IPS-NIHi7 (cell line): ENCODE results near the gene ZC3H4.
A peak's percentile ranks its signal among the peaks of the same experiment; 100 is the strongest.

Experiments
- DNase-seq: peaks from one replicate; pipeline ENCODE4 v3.0.0; 2012; ENCODE audit warnings: mixed read lengths; ENCODE audit errors: extremely low spot score

The ZC3H4 gene

DNA sequence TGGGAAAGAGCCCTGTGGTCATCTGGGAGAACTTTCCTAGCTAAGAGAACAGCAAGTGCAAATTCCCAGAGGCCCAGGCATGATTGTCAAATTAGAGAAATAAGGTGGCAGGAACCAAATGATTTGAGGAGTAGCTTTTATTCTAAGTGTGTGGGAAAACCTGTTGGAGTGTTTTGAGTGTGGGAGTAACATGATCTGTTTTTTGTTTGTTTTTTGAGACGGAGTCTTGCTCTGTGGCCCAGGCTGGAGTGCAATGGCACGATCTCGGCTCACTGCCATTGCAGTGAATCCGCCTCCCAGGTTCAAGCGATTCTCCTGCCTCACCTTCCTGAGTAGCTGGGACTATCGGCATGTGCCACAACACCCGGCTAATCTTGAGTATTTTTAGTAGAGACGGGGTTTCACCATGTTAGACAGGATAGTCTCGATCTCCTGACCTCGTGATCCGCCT lies 19.5 kb upstream of the ZC3H4 start:
- DNase-seq = no peak

DNA sequence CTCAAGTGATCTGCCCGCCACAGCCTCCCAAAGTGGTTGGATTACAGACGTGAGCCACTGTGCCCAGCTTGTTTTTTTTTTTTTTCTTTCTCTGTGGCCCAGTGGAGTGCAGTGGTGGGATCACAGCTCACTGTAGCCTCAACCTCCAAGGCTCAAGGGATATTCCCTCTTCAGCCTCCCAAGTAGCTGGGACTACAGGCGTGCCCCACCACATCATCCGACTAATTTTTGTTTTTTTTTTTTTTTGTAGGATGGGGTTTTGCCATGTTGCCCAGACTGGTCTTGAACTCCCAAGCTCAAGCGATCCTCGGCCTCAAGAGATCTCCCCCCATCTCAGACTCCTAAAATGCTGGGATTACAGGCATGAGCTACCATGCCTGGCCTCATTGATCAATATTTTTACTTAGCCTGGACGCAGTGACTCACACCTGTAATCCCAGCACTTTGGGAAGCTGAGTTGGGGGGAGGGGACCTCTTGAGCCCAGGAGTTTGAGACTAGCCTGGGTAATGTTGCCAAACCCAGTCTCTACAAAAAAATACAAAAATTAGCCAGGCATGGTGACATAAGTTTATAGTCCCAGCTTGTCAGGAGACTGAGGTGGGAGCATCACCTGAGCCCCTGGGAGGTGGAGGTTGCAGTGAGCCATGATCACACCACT lies 18.7 kb upstream of the ZC3H4 start:
- DNase-seq = no peak

DNA sequence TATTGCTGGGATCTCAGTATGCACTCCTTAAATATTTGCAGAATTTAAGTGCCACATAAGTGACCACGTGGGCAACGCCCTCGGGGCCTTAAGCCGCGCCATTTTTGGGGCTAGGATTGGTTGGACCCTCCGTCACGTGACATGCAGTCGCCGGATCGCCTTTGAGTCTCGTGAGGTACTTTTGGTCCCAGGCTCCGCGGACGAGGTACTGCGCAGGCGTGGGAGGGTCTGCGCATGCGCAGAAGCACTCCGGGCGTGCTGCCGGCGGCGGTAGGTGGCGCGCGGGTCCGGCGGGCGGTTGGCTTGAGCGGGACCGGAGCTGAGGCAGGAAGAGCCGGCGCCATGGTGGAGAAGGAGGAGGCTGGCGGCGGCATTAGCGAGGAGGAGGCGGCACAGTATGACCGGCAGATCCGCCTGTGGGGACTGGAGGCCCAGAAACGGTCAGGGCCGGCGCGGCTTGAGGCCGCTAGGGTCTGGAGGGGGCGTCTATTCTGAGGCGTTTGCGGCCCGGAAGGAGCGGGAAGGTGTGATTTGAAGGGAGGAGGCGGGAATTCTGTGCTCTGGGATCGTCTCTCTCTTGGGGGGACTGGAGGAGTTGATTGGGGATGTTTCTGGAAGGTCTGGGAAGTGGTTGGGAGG lies 17.1 kb upstream of the ZC3H4 start, which contains the start of gene SAE1:
SAE1 (plus strand) TSS at position 247 of the 639 bp plus-strand sequence; CDS start at position 343, 96 bp downstream.
- DNase-seq = peak; percentile 99

DNA sequence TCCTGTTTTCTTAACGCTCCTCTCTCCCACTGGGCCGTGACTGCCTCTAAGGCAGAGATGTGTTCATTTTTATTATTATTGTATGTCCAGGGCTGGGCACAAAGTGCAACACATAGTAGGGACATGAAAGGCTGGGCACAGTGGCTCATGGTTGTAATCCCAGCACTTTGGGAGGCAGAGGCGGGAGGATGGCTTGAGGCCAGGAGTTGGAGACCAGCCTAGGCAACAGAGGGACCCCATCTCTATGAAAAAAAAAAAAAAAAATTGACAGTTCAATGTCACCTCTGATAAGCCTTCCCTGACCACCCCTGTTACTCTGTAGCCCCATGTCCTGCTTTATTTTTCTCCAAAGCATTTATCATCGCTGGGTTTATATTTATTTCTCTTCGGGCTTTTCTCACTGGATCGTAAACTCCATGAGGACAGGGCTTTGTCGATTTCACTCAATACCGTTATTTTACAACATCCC lies 16.6 kb upstream of the ZC3H4 start:
- DNase-seq = no peak

DNA sequence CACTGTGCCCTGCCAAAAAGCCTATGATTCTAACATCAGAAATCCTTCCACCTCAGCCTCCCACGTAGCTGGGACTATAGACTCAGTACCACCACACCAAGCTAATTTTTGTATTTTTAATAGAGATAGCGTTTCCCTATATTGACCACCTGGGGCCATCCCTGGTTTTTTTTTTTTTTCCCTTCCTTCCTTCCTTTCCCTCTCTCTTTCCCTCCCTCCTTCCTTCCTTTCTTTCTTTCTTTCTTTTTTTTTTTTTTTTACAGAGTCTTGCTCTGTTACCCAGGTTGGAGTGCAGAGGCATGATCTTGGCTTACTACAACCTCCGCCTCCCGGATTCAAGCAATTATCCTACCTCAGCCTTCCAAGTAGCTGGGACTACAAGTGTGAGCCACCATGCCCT lies 16.0 kb upstream of the ZC3H4 start:
- DNase-seq = no peak

DNA sequence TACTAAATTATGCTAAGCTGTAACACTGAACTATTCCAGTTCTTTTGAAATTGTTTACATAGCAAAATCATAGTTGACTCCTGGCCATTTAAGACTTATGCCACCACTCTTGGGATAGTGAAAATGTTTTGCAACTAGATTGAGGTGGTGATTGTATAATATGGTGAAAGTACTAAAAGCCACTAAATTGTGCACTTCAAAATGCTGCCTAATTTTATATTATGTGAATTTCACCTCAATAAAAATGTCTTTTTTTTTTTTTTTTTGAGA lies 12.0 kb upstream of the ZC3H4 start:
- DNase-seq = no peak

DNA sequence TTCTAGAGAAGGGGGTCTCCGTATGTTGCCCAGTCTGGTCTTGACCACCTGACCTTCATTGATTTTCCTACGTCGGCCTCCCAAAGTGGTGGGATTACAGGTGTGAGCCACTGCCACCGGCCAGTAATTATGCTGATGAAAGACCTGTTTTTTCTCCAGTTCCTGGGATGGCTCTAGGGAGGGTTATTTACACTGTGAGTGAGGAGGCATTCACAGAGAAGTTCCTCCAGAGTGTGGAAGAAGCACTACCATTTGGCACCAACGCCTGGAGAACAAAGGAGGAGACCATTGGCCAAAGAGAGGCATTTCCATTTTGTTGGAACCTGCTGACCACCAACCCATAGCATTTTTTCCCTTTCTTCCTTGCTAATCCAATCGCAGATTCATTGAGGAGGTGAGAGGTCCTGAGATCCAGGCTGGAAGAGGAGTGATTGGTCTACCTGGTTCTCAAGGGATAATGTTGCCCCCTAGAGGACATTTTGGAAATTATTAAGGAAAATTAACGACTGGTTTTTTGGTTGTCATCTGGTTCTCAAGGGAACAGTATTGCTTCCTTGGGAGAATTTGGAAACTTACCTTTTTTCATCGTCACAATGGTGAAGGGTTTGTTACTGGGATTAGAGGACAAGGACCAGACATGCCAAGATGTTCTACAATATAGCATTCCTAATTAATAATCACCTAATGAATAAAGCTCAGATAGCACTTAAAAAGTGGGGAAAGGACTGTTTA lies 11.5 kb upstream of the ZC3H4 start:
- DNase-seq = peak; percentile 76

DNA sequence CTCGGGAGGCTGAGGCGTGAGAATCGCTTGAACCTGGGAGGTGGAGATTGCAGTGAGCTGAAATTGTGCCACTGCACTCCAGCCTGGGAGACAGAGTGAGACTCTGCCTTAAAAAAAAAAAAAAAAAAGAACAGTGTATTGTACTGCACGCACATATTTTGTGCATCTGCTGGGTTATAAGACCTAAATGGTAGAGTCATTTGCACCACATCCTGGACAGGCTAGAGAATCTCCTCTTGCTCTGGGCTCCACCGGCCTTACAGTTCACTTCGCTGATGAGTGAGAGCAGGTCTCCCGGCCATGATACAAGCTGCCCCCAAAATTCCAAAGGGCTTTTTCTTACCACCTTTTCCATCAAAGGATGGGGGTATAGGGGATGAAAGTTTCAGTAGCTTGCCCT lies 9.8 kb upstream of the ZC3H4 start:
- DNase-seq = no peak

DNA sequence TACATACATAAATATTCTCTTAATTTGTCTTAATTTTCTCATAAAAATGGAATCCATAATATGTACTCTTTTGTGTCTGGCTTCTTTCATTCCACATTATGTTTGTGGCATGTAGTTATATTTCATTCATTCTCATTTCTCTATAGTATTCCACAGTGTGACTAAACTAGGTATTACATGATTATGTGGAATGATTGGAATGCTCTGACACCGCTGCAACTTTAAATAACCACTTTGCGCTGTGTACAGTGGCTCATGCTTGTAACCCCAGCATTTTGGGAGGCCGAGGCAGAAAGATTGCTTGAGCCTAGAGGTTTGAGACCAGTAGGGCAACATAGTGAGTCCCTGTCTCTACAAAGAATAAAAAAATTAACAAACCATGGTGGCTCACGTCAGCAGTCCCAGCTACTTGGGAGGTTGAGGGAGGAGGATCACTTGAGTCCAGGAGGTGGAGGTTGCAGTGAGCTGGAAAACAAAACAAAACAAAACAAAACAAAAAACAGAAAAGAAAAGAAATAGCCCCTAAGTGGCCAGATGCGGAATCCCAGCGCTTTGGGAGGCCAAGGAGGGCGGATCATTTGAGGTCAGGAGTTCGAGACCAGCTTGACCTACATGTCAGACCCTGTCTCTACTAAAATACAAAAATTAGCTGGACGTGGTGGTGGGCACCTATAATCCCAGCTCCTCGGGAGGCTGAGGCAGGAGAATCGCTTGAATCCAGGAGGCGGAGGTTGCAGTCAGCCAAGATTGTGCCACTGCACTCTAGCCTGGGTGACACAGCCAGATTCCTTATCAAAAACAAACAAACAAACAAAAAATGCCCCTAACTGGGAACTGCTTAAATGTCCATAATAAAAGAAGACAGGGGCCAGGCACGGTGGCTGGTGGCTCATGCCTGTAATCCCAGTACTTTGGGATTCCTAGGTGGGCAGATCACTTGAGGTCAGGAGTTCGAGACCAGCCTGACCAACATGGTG lies 9.1 kb upstream of the ZC3H4 start:
- DNase-seq = no peak

DNA sequence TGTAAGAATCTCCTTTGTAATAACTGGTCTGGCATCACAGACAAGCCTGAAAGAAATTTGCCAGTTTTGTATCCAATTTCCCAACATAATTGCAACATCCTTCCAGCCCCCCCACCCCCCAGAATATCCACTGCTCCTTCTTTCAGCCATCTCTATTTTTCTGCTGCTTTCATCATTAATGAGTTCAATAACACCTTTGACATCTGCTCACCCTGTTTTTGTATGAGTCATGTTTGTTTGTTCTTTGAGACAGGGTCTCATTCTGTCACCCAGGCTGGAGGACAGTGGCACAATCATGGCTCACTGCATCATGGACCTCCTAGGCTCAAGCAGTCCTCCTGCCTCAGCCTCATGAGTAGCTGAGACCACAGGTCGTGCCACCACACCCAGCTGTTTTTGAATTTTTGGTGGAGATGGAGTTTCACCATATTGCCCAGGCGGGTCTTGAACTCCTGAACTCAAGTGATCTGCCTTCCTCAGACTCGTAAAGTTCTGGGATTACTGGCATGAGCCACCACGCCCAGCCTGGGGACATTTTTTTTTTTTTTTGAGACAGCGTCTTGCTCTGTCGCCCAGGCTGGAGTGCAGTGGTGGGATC lies 7.0 kb upstream of the ZC3H4 start:
- no peak for DNase-seq

DNA sequence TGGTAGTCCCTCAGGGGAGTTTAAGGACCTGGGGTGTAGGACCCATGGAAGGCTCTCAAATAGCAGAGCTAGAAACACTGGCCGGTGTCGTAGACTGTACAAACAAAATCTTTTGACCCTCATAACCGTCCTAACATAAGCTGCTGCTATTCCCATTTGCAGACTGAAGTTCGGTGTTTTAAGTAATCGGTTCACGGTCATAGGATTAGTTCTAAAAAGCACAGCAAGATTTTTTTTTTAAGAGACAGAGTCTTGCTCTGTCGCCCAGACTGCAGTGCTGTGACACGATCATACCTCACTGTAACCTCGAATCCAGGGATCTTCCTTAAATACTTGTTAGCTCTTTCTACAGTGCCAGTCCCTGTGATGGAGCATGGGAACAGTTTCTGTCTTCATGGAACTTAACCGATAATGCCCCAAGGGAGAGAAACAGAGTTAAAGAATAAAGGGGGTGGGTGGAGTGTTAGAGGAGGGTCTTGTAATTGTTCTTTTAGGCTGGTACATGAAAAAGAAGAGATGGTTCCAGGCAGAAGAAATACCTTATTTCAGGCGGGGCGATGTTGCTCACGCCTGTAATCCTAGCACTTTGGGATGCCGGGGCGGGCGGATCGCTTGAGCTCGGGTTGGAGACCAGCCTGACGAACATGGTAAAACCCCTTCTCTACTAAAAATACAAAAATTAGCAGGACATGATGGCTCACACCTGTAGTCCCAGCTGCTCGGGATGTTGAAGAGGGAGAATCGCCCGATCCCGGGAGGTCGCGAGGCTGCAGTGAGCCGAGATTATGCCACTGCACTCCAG lies 475 bp upstream of the ZC3H4 start:
- no peak for DNase-seq

DNA sequence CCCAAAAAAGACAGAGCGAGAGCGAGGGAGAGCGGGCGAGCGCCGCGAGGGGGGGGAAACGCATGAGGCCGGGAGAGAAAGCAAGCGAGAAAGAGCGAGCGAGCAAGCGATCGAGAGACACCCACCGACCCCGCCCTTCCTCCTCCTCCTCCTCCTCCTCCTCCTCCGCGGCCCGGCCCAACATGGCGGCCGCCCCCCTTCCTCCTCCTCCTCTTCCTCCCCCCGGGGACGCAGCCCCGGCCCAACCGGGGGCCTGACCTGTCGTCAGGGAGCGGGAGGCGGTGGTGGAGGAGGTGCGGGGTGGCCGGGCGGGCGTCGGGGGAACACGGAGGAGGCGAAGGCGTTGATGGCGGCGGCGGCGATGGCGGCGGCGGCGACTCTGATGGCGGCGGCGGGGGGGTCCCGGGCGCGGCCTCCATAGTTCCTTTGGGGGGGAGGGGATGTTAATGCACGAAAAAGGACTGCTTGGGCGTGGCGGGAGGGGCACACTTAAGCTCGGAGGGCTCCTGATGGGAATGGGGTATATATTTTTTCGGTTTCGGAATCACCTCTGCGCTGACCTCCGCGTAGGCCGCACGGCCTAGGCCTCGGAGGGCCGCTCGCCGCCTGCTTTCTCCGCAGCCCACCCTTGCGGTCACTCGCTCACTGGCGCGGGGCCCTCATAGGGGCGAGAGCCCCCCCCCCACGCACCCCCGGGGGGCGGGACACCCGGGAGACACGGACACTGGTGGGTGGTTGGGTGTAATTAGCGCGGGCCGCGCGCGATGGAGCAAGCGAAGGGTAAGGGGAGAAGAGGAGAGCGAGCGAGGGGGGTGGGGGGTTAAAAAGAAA lies 1.2 kb downstream of the ZC3H4 start:
- peak; percentile 69 for DNase-seq

DNA sequence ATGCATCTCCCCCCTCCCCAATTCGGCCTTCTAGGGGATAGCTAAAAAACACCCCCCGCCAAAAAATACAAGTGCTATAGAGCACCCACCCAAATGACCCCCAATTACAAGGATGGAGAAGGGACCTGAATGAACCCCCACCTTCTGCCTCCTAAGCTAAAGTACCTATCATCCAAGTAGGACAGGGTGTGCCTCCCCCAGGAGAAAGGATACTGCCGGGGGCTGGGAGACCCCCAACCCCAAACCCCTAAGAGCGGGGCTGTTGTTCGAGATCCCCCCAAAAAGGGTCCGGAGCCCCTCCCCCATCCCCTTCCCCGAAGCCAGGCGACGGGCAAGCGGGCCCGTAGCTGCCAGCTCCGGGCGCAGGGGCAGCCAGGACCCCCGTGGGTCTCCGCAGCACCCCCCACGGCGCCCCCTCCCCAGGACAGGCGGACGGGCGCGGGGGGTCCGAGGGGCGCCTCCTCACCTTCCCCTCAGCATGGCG lies 1.9 kb downstream of the ZC3H4 start:
- DNase-seq = no peak

DNA sequence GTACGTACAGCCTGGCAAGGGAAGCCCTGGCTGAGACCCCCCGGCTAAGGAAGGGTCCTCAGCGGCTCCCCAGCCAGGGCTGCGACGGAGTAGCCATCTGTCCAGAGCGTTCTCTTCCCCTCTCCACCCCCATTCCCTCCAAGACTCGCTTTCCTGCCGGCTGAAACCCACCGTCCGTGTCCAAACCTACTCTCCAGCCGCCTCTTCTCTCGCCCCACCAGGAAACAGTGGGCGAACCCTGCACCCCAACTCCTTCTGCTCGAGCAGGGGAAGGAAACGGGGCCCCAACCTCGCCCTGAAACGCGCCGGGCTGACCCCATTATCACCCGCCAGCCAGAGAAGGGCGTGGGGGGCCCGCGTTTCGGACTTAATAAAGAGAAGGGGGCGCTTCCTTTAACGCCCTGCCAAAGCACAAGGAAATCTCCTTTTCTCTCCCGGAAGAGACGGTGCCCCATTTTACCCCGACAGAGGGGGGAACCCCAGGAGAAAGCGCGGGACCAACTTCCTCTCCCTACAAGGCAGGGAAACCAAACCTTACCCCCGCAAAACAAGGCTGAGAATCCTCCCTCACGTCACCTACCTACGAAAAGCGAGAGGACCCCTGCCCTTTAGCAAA lies 2.5 kb downstream of the ZC3H4 start:
- no peak for DNase-seq

DNA sequence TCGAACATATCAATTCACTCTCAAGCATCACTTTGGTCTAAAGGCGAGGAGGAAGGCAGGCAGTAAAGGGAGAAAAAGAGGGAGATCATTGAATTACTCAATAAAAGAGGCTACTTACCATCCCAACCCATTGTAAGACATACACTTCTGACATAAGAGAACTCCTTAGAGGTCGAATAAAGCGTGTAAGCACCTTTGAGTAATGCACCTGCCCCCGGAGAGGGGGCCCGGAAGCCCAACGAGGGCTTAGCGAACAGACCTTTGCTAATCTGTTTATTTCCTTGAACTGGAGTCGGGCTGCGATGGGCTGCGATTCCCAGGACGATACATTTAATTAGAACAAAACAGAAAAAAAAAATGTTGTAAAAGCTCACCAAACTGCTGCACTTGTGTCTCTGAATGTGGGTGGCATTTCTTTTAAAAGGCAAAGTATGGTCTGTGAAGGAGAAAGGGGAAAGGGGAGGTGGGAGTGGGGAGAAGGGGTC lies 3.0 kb downstream of the ZC3H4 start:
- DNase-seq = no peak

DNA sequence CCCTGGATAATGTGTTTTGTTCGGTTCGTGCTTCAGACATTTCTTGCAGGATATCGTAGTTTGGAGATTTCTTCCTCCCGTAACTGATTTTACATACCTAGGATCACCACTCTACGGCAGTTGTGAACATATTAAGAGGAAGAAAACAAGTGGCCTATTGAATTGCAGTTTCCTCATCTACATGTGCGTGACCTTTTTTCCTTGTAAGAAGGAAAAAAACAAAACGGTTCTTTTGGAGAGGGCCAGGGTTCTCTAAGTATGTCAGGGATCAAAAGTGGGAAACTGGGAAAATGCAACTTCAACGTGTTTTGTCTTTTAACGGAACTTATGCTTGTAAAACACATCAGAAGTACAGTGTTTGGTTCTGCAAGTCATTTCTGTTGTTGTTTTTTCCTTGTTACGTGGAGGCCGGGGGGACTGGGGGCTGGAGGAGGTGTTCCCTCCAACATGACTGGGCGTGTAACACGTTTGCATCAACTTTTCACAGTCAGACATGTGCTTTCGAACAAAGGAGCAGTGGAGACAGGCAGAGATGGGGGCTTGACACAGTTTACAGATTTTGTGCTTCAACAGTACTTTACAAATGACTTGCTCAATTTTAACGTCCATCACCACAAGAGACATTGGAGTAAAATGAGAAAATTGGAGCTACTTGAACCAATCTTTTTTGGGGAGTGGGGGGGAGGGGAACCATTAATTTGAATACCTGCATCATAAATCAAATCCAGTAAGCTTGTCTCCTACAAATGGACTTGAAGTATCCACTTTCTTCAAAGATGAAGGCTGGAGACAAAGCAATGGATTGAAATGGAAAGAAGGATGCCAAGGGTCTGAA lies 3.8 kb downstream of the ZC3H4 start:
- no peak for DNase-seq

DNA sequence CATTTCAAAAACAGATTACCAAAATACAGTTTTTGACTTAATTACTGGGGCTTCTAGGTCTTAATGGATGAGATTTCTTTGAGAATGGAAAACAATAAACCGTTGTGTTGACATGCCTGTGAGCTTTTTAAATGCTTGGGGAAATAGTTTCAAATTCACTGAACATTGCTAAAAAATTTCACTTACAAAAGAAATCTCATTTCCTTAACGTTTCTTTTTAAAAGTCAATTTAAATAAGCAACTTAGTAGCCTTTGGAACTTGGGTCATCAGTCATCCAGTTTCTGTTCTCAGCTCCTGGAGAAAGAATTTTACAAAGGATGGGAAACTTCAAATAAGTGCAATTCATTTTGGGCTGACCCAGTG lies 4.4 kb downstream of the ZC3H4 start:
- DNase-seq = no peak
